Measurements from ENCODE around the gene CIDEC. TPM values are rescaled to one million over a fixed set of nuclear protein-coding genes. Genes with fewer than 3 reads are reported as not detected.

CIDEC gene
- total and polyA plus RNA-seq, 2 of the 13 experiments (the other 11 are each of a cell fraction or from before 2014, with no cell fraction given) = 2.5 to 10.4 TPM

DNA sequence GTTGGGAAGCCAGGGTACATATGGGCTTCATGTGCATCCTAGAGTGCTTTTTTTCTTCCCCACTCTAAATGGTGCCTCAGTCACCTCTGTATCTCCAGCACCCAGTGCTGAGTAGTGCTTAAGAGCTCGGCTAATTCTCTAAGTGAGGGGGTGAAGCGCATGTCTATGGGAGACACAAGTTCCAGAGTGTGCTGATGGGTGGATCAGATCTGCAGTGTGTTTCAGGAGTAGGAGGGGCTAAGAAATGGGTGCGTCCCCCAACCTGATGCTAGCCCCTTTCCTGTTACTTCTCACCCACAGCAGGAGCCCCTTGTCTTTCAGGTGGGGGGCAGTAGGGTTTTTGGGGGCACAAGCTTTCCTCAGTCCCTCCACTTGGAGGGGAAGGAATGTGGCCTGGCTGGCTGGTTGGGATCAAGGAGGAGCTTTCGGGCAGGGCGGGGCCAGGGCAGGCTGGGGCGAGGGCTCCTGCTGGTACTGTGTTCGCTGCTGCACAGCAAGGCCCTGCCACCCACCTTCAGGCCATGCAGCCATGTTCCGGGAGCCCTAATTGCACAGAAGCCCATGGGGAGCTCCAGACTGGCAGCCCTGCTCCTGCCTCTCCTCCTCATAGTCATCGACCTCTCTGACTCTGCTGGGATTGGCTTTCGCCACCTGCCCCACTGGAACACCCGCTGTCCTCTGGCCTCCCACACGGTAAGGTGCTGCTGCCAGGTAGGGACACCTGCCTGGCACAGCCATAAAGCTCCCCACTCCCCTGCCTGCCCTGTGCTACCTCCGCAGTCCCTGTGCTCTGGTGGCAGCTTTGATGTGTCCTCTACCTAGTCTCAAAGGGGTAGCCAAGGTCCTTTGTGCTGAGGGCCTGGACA, 22.6 kb upstream of the CIDEC start, which contains the start of gene IL17RE (continued):
- TF ChIP-seq, protein P1, sequence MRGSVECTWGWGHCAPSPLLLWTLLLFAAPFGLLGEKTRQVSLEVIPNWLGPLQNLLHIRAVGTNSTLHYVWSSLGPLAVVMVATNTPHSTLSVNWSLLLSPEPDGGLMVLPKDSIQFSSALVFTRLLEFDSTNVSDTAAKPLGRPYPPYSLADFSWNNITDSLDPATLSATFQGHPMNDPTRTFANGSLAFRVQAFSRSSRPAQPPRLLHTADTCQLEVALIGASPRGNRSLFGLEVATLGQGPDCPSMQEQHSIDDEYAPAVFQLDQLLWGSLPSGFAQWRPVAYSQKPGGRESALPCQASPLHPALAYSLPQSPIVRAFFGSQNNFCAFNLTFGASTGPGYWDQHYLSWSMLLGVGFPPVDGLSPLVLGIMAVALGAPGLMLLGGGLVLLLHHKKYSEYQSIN (CRISPR knock-in tag; IDR thresholded peaks at IDR 0.05; ENCODE audit: borderline replicate concordance) = no peak
- TF ChIP-seq SMARCC2 (IDR thresholded peaks at IDR 0.05) = no peak
- TF ChIP-seq ZNF879 (CRISPR knock-in tag; IDR thresholded peaks at IDR 0.05) = no peak
- TF ChIP-seq ZNF12 (CRISPR knock-in tag; IDR thresholded peaks at IDR 0.05) = peak; percentile 65; the same call in 1 of the 2 replicates
- TF ChIP-seq CAMTA2 (CRISPR knock-in tag; IDR thresholded peaks at IDR 0.05; ENCODE audit: borderline replicate concordance) = 0 out of 2 replicates have a peak, but pooled peaks have one; percentile 31
- TF ChIP-seq, protein P2, sequence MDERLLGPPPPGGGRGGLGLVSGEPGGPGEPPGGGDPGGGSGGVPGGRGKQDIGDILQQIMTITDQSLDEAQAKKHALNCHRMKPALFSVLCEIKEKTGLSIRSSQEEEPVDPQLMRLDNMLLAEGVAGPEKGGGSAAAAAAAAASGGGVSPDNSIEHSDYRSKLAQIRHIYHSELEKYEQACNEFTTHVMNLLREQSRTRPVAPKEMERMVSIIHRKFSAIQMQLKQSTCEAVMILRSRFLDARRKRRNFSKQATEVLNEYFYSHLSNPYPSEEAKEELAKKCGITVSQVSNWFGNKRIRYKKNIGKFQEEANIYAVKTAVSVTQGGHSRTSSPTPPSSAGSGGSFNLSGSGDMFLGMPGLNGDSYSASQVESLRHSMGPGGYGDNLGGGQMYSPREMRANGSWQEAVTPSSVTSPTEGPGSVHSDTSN (CRISPR knock-in tag; IDR thresholded peaks at IDR 0.05) = no peak
- TF ChIP-seq ZNF331 (CRISPR knock-in tag; IDR thresholded peaks at IDR 0.05) = 0 out of 2 replicates have a peak, but pooled peaks have one; percentile 9
- no peak for TF ChIP-seq TCF7 (IDR thresholded peaks at IDR 0.05; ENCODE audit: low read depth)
- TF ChIP-seq ARID2 (CRISPR knock-in tag; IDR thresholded peaks at IDR 0.05; ENCODE audit: borderline replicate concordance) = no peak
- no peak for TF ChIP-seq RFX1 (IDR thresholded peaks at IDR 0.05)
- TF ChIP-seq DNMT1 (CRISPR knock-in tag; IDR thresholded peaks at IDR 0.05) = no peak
- no peak for TF ChIP-seq ZFAT (CRISPR knock-in tag; conservative IDR thresholded peaks at IDR 0.05)
- no peak for TF ChIP-seq NR2C2 (CRISPR knock-in tag; IDR thresholded peaks at IDR 0.05; ENCODE audit: borderline replicate concordance)
- TF ChIP-seq, protein P3, sequence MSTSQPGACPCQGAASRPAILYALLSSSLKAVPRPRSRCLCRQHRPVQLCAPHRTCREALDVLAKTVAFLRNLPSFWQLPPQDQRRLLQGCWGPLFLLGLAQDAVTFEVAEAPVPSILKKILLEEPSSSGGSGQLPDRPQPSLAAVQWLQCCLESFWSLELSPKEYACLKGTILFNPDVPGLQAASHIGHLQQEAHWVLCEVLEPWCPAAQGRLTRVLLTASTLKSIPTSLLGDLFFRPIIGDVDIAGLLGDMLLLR (CRISPR knock-in tag; IDR thresholded peaks at IDR 0.05) = peak; percentile 89; the same call in 1 of the 2 replicates
- TF ChIP-seq, protein P4, sequence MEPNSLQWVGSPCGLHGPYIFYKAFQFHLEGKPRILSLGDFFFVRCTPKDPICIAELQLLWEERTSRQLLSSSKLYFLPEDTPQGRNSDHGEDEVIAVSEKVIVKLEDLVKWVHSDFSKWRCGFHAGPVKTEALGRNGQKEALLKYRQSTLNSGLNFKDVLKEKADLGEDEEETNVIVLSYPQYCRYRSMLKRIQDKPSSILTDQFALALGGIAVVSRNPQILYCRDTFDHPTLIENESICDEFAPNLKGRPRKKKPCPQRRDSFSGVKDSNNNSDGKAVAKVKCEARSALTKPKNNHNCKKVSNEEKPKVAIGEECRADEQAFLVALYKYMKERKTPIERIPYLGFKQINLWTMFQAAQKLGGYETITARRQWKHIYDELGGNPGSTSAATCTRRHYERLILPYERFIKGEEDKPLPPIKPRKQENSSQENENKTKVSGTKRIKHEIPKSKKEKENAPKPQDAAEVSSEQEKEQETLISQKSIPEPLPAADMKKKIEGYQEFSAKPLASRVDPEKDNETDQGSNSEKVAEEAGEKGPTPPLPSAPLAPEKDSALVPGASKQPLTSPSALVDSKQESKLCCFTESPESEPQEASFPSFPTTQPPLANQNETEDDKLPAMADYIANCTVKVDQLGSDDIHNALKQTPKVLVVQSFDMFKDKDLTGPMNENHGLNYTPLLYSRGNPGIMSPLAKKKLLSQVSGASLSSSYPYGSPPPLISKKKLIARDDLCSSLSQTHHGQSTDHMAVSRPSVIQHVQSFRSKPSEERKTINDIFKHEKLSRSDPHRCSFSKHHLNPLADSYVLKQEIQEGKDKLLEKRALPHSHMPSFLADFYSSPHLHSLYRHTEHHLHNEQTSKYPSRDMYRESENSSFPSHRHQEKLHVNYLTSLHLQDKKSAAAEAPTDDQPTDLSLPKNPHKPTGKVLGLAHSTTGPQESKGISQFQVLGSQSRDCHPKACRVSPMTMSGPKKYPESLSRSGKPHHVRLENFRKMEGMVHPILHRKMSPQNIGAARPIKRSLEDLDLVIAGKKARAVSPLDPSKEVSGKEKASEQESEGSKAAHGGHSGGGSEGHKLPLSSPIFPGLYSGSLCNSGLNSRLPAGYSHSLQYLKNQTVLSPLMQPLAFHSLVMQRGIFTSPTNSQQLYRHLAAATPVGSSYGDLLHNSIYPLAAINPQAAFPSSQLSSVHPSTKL (CRISPR knock-in tag; IDR thresholded peaks at IDR 0.05) = no peak
- TF ChIP-seq ZNF781 (CRISPR knock-in tag; IDR thresholded peaks at IDR 0.05; ENCODE audit: borderline replicate concordance, not compliant biosample characterization) = no peak
- TF ChIP-seq, protein P5, sequence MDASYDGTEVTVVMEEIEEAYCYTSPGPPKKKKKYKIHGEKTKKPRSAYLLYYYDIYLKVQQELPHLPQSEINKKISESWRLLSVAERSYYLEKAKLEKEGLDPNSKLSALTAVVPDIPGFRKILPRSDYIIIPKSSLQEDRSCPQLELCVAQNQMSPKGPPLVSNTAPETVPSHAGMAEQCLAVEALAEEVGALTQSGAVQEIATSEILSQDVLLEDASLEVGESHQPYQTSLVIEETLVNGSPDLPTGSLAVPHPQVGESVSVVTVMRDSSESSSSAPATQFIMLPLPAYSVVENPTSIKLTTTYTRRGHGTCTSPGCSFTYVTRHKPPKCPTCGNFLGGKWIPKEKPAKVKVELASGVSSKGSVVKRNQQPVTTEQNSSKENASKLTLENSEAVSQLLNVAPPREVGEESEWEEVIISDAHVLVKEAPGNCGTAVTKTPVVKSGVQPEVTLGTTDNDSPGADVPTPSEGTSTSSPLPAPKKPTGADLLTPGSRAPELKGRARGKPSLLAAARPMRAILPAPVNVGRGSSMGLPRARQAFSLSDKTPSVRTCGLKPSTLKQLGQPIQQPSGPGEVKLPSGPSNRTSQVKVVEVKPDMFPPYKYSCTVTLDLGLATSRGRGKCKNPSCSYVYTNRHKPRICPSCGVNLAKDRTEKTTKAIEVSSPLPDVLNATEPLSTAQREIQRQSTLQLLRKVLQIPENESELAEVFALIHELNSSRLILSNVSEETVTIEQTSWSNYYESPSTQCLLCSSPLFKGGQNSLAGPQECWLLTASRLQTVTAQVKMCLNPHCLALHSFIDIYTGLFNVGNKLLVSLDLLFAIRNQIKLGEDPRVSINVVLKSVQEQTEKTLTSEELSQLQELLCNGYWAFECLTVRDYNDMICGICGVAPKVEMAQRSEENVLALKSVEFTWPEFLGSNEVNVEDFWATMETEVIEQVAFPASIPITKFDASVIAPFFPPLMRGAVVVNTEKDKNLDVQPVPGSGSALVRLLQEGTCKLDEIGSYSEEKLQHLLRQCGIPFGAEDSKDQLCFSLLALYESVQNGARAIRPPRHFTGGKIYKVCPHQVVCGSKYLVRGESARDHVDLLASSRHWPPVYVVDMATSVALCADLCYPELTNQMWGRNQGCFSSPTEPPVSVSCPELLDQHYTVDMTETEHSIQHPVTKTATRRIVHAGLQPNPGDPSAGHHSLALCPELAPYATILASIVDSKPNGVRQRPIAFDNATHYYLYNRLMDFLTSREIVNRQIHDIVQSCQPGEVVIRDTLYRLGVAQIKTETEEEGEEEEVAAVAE (CRISPR knock-in tag; IDR thresholded peaks at IDR 0.05; ENCODE audit: borderline replicate concordance) = no peak
- TF ChIP-seq ZNF839 (CRISPR knock-in tag; IDR thresholded peaks at IDR 0.05; ENCODE audit: borderline replicate concordance) = peak; percentile 84; the same call in 1 of the 2 replicates

All from HepG2 (cell line).